IMR-90 (cell line): Measurements from ENCODE around the gene NPFF.

Source experiments
- FOS ChIP-seq: fragments of 150-350 bp; IDR thresholded peaks from 2 replicates; pipeline ENCODE4 v1.6.1; 2016; ENCODE audit warnings: low read depth, low read length
- TF ChIP-seq, protein P1 (sequence below): conservative IDR thresholded peaks from 2 replicates; pipeline ENCODE4 v1.5.1; 2012; ENCODE audit warnings: mild to moderate bottlenecking, low read depth, low read length, improper control_type of control experiment

DNA sequence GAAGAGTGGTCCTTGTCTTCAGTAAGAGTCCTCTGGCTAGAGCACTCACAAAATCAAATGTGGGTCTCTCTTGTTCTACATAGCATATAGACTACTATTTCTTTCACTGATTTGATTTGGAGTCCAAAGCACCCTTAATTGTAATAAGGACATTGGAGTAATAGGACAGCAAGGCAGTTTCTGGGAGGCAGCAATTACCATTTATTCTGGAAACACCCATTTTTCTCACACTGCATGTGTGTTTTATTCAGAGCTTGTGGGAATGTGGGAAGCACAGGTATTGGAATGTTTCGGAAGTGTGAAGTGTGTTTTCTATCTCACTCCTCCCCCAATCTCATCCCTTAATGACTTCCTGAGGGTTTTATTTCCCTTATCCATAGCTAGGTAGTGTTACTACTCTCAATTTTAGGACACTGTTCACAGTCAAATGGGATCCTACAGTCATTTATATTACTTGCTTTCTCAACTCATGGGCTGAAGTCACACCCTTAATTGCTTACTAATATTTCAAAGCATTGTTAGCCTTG, 35.2 kb downstream of the NPFF start:
- TF ChIP-seq, protein P1, sequence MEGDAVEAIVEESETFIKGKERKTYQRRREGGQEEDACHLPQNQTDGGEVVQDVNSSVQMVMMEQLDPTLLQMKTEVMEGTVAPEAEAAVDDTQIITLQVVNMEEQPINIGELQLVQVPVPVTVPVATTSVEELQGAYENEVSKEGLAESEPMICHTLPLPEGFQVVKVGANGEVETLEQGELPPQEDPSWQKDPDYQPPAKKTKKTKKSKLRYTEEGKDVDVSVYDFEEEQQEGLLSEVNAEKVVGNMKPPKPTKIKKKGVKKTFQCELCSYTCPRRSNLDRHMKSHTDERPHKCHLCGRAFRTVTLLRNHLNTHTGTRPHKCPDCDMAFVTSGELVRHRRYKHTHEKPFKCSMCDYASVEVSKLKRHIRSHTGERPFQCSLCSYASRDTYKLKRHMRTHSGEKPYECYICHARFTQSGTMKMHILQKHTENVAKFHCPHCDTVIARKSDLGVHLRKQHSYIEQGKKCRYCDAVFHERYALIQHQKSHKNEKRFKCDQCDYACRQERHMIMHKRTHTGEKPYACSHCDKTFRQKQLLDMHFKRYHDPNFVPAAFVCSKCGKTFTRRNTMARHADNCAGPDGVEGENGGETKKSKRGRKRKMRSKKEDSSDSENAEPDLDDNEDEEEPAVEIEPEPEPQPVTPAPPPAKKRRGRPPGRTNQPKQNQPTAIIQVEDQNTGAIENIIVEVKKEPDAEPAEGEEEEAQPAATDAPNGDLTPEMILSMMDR: no peak
- no peak for TF ChIP-seq FOS
